ENCODE results near the gene RXFP4. TPM values are rescaled to one million over a fixed set of nuclear protein-coding genes. Genes with fewer than 3 reads are reported as not detected.
"Not testable (repeated sequence)": the region's sequence is repeated elsewhere in the genome, so short reads cannot be mapped to it uniquely, and the experiment has no call there.

RXFP4 gene
- 0.75 TPM for polyA plus RNA-seq (2013)

- POLR2A ChIA-PET = interaction anchor here (1.2 kb wide), 1 partner anchor 49 kb away, joined by 6 read pairs; no protein-coding TSS in a partner anchor
- H3K27me3 ChIP-seq (replicated peaks in 2 of 5; ENCODE audit: control insufficient read depth in 4 of 5, insufficient read depth in 5 of 5, low read length in 4 of 5) = no peaks in the 10 kb centered on the region
- DNase-seq = no peak
Measured at GRCh38 chr1:155940993-155941844, at the start of gene RXFP4. Gene RXFP4, plus strand, starts transcription at chr1:155941638. Its CDS starts 72 bp downstream, at chr1:155941710.

GRCh38 chr1:155892796-155893195 lies 48.6 kb upstream of the RXFP4 start:
- no peak for DNase-seq
- Histone ChIP-seq H3K9me3 (ENCODE audit: control extremely low read depth in 1 of 5, control insufficient read depth in 4 of 5, insufficient read depth in 2 of 5, low read depth in 1 of 5, low read length in 4 of 5) (no peaks in the 10 kb centered on the region), H3K27me3 (replicated peaks in 2 of 5; ENCODE audit: control insufficient read depth in 4 of 5, insufficient read depth in 5 of 5, low read length in 4 of 5) (no peaks in the 10 kb centered on the region), H3K4me3 (ENCODE audit: control insufficient read depth in 1 of 7, extremely low read depth in 1 of 7, insufficient read depth in 4 of 7, low read depth in 2 of 7, low read length in 6 of 7) (no peak overlapping the region), H3K36me3 (ENCODE audit: control insufficient read depth in 4 of 4, insufficient read depth in 4 of 4, low read length in 3 of 4) (peaks cover 4 to 10% (median 8%) of the 10 kb centered on the region in 4 experiments), H3K27ac (ENCODE audit: insufficient read depth in 1 of 2, low read depth in 1 of 2, low read length in 2 of 2, poor library complexity in 1 of 2, severe bottlenecking in 2 of 2) (peak overlapping the region; percentile 4 to 21), H3K4me1 (ENCODE audit: control extremely low read depth in 1 of 4, control insufficient read depth in 4 of 4, insufficient read depth in 4 of 4, low read length in 3 of 4) (peaks cover 6 to 12% (median 10%) of the 10 kb centered on the region in 4 experiments)
- CTCF ChIA-PET = interaction anchor here (0.8 to 2.8 kb wide), 6 partner anchors 10 to 104 kb away, joined by 3 to 13 read pairs (median 3); no protein-coding TSS in a partner anchor
- 94% methylated on average over 3 of the region's 3 CpGs for WGBS (ENCODE audit: insufficient coverage)
- POLR2A ChIA-PET = interaction anchor here (0.6 kb wide), 1 partner anchor 132 kb away, joined by 3 read pairs; no protein-coding TSS in a partner anchor

More at GRCh38 chr1:155940993-155941844, at the start of gene RXFP4:
- 65% methylated on average over 8 of the region's 11 CpGs for WGBS (ENCODE audit: insufficient coverage)
- Histone ChIP-seq H3K4me1 (ENCODE audit: control extremely low read depth in 1 of 4, control insufficient read depth in 4 of 4, insufficient read depth in 4 of 4, low read length in 3 of 4) (peaks cover 5 to 46% (median 37%) of the 10 kb centered on the region in 4 experiments), H3K4me3 (ENCODE audit: control insufficient read depth in 1 of 7, extremely low read depth in 1 of 7, insufficient read depth in 4 of 7, low read depth in 2 of 7, low read length in 6 of 7) (peak within 1 kb of the TSS in 2 of 7 experiments; percentile 19 to 30), H3K36me3 (ENCODE audit: control insufficient read depth in 4 of 4, insufficient read depth in 4 of 4, low read length in 3 of 4) (peaks cover 2 to 8% (median 6%) of the 10 kb centered on the region in 4 experiments), H3K9me3 (ENCODE audit: control extremely low read depth in 1 of 5, control insufficient read depth in 4 of 5, insufficient read depth in 2 of 5, low read depth in 1 of 5, low read length in 4 of 5) (no peaks in the 10 kb centered on the region), H3K27ac (ENCODE audit: insufficient read depth in 1 of 2, low read depth in 1 of 2, low read length in 2 of 2, poor library complexity in 1 of 2, severe bottlenecking in 2 of 2) (peak within 1 kb of the TSS in 1 of 2 experiments; percentile 0)
- CTCF ChIA-PET = interaction anchor here (0.7 to 3.6 kb wide), 6 partner anchors 14 to 156 kb away, joined by 3 to 36 read pairs (median 6); no protein-coding TSS in a partner anchor

GRCh38 chr1:155893389-155894142 lies 47.9 kb upstream of the RXFP4 start:
- CTCF ChIA-PET = interaction anchor here (0.7 to 2.8 kb wide), 5 partner anchors 10 to 90 kb away, joined by 3 to 13 read pairs (median 3); no protein-coding TSS in a partner anchor
- peak overlapping the region; percentile 21 to 50 for H3K27ac ChIP-seq (ENCODE audit: insufficient read depth in 1 of 2, low read depth in 1 of 2, low read length in 2 of 2, poor library complexity in 1 of 2, severe bottlenecking in 2 of 2)

GRCh38 chr1:155895617-155896016 lies 45.8 kb upstream of the RXFP4 start:
- H3K27ac ChIP-seq (ENCODE audit: insufficient read depth in 1 of 2, low read depth in 1 of 2, low read length in 2 of 2, poor library complexity in 1 of 2, severe bottlenecking in 2 of 2); DNase-seq; H3K4me3 ChIP-seq (ENCODE audit: control insufficient read depth in 1 of 7, extremely low read depth in 1 of 7, insufficient read depth in 4 of 7, low read depth in 2 of 7, low read length in 6 of 7); H3K9me3 ChIP-seq (ENCODE audit: control extremely low read depth in 1 of 5, control insufficient read depth in 4 of 5, insufficient read depth in 2 of 5, low read depth in 1 of 5, low read length in 4 of 5); H3K27me3 ChIP-seq (replicated peaks in 2 of 5; ENCODE audit: control insufficient read depth in 4 of 5, insufficient read depth in 5 of 5, low read length in 4 of 5): not testable (repeated sequence)
- CTCF ChIA-PET = interaction anchor here (0.7 to 1.7 kb wide), 5 partner anchors 9 to 318 kb away, joined by 3 to 7 read pairs (median 3); no protein-coding TSS in a partner anchor
- Histone ChIP-seq H3K36me3 (ENCODE audit: control insufficient read depth in 4 of 4, insufficient read depth in 4 of 4, low read length in 3 of 4) (peaks cover 14 to 31% (median 25%) of the 10 kb centered on the region in 4 experiments), H3K4me1 (ENCODE audit: control extremely low read depth in 1 of 4, control insufficient read depth in 4 of 4, insufficient read depth in 4 of 4, low read length in 3 of 4) (peaks cover 6 to 12% (median 10%) of the 10 kb centered on the region in 4 experiments)
- POLR2A ChIA-PET = interaction anchor here (0.6 to 0.8 kb wide), 2 partner anchors 8 to 10 kb away, joined by 3 read pairs; no protein-coding TSS in a partner anchor
- WGBS (ENCODE audit: insufficient coverage) = 100% methylated on average over 2 of the region's 6 CpGs

More at GRCh38 chr1:155893389-155894142, 47.9 kb upstream of the RXFP4 start:
- H3K4me1 ChIP-seq (ENCODE audit: control extremely low read depth in 1 of 4, control insufficient read depth in 4 of 4, insufficient read depth in 4 of 4, low read length in 3 of 4) = peaks cover 6 to 12% (median 10%) of the 10 kb centered on the region in 4 experiments
- DNase-seq = peak; percentile 59 to 83 (median 75)
- POLR2A ChIA-PET = interaction anchor here (0.6 to 1.2 kb wide), 2 partner anchors 11 to 13 kb away, joined by 3 to 5 read pairs; no protein-coding TSS in a partner anchor
- WGBS (ENCODE audit: insufficient coverage) = 80% methylated on average over 10 of the region's 10 CpGs
- peaks cover 4 to 12% (median 11%) of the 10 kb centered on the region in 4 experiments for H3K36me3 ChIP-seq (ENCODE audit: control insufficient read depth in 4 of 4, insufficient read depth in 4 of 4, low read length in 3 of 4)
- H3K9me3 ChIP-seq (ENCODE audit: control extremely low read depth in 1 of 5, control insufficient read depth in 4 of 5, insufficient read depth in 2 of 5, low read depth in 1 of 5, low read length in 4 of 5) = no peaks in the 10 kb centered on the region
- peak overlapping the region in 2 of 7 experiments; percentile 3 to 16 for H3K4me3 ChIP-seq (ENCODE audit: control insufficient read depth in 1 of 7, extremely low read depth in 1 of 7, insufficient read depth in 4 of 7, low read depth in 2 of 7, low read length in 6 of 7)
- H3K27me3 ChIP-seq (replicated peaks in 2 of 5; ENCODE audit: control insufficient read depth in 4 of 5, insufficient read depth in 5 of 5, low read length in 4 of 5) = no peaks in the 10 kb centered on the region

GRCh38 chr1:155896476-155896875 lies 45.0 kb upstream of the RXFP4 start:
- POLR2A ChIA-PET; H3K9me3 ChIP-seq (ENCODE audit: control extremely low read depth in 1 of 5, control insufficient read depth in 4 of 5, insufficient read depth in 2 of 5, low read depth in 1 of 5, low read length in 4 of 5); H3K4me3 ChIP-seq (ENCODE audit: control insufficient read depth in 1 of 7, extremely low read depth in 1 of 7, insufficient read depth in 4 of 7, low read depth in 2 of 7, low read length in 6 of 7); H3K27ac ChIP-seq (ENCODE audit: insufficient read depth in 1 of 2, low read depth in 1 of 2, low read length in 2 of 2, poor library complexity in 1 of 2, severe bottlenecking in 2 of 2); H3K27me3 ChIP-seq (replicated peaks in 2 of 5; ENCODE audit: control insufficient read depth in 4 of 5, insufficient read depth in 5 of 5, low read length in 4 of 5); DNase-seq; CTCF ChIA-PET: not testable (repeated sequence)
- Histone ChIP-seq H3K36me3 (ENCODE audit: control insufficient read depth in 4 of 4, insufficient read depth in 4 of 4, low read length in 3 of 4) (peaks cover 17 to 39% (median 29%) of the 10 kb centered on the region in 4 experiments), H3K4me1 (ENCODE audit: control extremely low read depth in 1 of 4, control insufficient read depth in 4 of 4, insufficient read depth in 4 of 4, low read length in 3 of 4) (peaks cover 6 to 12% (median 10%) of the 10 kb centered on the region in 4 experiments)
- WGBS (ENCODE audit: insufficient coverage) = 96% methylated on average over 8 of the region's 8 CpGs

GRCh38 chr1:155897746-155898145 lies 43.7 kb upstream of the RXFP4 start:
- 100% methylated on average over 1 of the region's 1 CpG for WGBS (ENCODE audit: insufficient coverage)
- no peak overlapping the region for H3K4me3 ChIP-seq (ENCODE audit: control insufficient read depth in 1 of 7, extremely low read depth in 1 of 7, insufficient read depth in 4 of 7, low read depth in 2 of 7, low read length in 6 of 7)
- H3K27ac ChIP-seq (ENCODE audit: insufficient read depth in 1 of 2, low read depth in 1 of 2, low read length in 2 of 2, poor library complexity in 1 of 2, severe bottlenecking in 2 of 2) = no peak overlapping the region
- ChIA-PET CTCF (interaction anchor here (1.7 kb wide), 1 partner anchor 15 kb away, joined by 5 read pairs; no protein-coding TSS in a partner anchor), POLR2A (interaction anchor here (1.0 kb wide), 1 partner anchor 38 kb away, joined by 3 read pairs; the partner anchor contains the start of gene SYT11)
- DNase-seq = no peak
- peaks cover 17 to 47% (median 30%) of the 10 kb centered on the region in 4 experiments for H3K36me3 ChIP-seq (ENCODE audit: control insufficient read depth in 4 of 4, insufficient read depth in 4 of 4, low read length in 3 of 4)
- no peaks in the 10 kb centered on the region for H3K9me3 ChIP-seq (ENCODE audit: control extremely low read depth in 1 of 5, control insufficient read depth in 4 of 5, insufficient read depth in 2 of 5, low read depth in 1 of 5, low read length in 4 of 5)
- H3K27me3 ChIP-seq (replicated peaks in 2 of 5; ENCODE audit: control insufficient read depth in 4 of 5, insufficient read depth in 5 of 5, low read length in 4 of 5) = no peaks in the 10 kb centered on the region
- H3K4me1 ChIP-seq (ENCODE audit: control extremely low read depth in 1 of 4, control insufficient read depth in 4 of 4, insufficient read depth in 4 of 4, low read length in 3 of 4) = peaks cover 6 to 12% (median 10%) of the 10 kb centered on the region in 4 experiments

Measured in common myeloid progenitor, CD34-positive (primary cell).